LNCaP clone FGC (cell line): Measurements from ENCODE around the gene VPS51.
"Not testable (repeated sequence)": the region's sequence is repeated elsewhere in the genome, so short reads cannot be mapped to it uniquely, and the experiment has no call there.

Experiments
- DNase-seq: peaks from one replicate; pipeline ENCODE4 v3.0.0-alpha.2; 2011; ENCODE audit warnings: low read depth
- H3K4me3 ChIP-seq: 2 replicates; pipeline ENCODE4 v1.5.1; 2011; ENCODE audit warnings: mild to moderate bottlenecking, low read depth, low read length, control low read depth
- CTCF ChIP-seq: IDR thresholded peaks from 2 replicates; pipeline ENCODE4 v1.5.1; 2012; ENCODE audit warnings: mild to moderate bottlenecking; ENCODE audit not compliant: control insufficient read depth, insufficient read depth; ENCODE audit errors: extremely low read depth

VPS51 gene

GRCh38 chr11:65136515-65137096, 40.6 kb downstream of the VPS51 start:
- no peak for DNase-seq

GRCh38 chr11:65141896-65142494, 46.0 kb downstream of the VPS51 start:
- TF ChIP-seq CTCF, result no peak
- no peak for DNase-seq
- no peak overlapping the region for H3K4me3 ChIP-seq

More at GRCh38 chr11:65136515-65137096, 40.6 kb downstream of the VPS51 start:
- TF ChIP-seq CTCF, result no peak
- no peak overlapping the region for H3K4me3 ChIP-seq

- no peak for DNase-seq
- H3K4me3 ChIP-seq, result no peak overlapping the region
- TF ChIP-seq CTCF, result no peak
These were observed 51.5 kb downstream of the VPS51 start for GRCh38 chr11:65147352-65148075.

GRCh38 chr11:65148657-65149056, 52.6 kb downstream of the VPS51 start:
- H3K4me3 ChIP-seq, result no peak overlapping the region
- no peak for TF ChIP-seq CTCF
- no peak for DNase-seq

GRCh38 chr11:65150131-65150508, 54.1 kb downstream of the VPS51 start:
- H3K4me3 ChIP-seq, DNase-seq: not testable (repeated sequence)

- TF ChIP-seq CTCF, result no peak
These were observed 54.7 kb downstream of the VPS51 start for GRCh38 chr11:65150509-65151299.

GRCh38 chr11:65151331-65151899, 55.4 kb downstream of the VPS51 start:
- TF ChIP-seq CTCF, result no peak
- no peak for DNase-seq

More at GRCh38 chr11:65150509-65151299, 54.7 kb downstream of the VPS51 start:
- peak; percentile 54 for DNase-seq
- H3K4me3 ChIP-seq, result no peak overlapping the region

More at GRCh38 chr11:65151331-65151899, 55.4 kb downstream of the VPS51 start:
- H3K4me3 ChIP-seq, result no peak overlapping the region
